Myocyte (in vitro differentiated cells): ENCODE data around the gene ORC4. TPM values are rescaled to one million over a fixed set of nuclear protein-coding genes. Genes with fewer than 3 reads are reported as not detected.

ENCODE experiments used
- DNase-seq: peaks from one replicate; pipeline ENCODE4 v3.0.0-alpha.2; 2012; ENCODE audit warnings: low read depth
- total RNA-seq: library from RNA; depleted of rRNA; stranded (reverse); fragments of >200 nt; gene quantifications from 2 replicates; pipeline ENCODE4 v1.2.3, GENCODE V29; 2014

The ORC4 gene
- total RNA-seq, 1 donor from 2014 or later: 50.0 TPM

DNA sequence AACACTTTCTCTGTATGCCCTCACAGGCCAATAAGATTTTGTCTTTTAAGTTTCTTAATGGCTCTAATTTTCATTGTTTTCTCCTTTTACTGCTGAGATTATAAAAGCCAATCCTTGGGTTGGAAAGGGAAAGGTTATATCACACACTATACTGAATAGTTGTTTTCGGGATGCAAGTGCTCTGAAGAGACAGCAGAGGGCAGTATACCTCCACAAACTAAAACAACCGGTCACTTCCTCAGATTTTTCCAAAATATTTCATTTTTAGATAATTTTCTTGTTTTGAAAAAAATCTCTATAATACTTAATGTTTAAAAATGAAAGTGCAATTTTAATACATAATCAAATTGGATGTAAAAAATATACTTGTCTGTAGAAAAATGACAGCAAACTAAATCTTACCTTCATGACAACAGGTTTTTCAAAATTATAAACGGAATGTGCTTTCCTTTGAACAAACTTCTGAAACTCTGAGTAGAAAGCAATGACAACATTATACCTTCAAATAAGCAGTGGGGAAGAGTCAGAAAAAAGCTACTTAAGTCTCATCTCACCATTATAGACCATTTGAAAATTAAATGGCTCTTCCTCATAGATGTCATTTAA is 82.7 kb downstream of the ORC4 start:
- peak; percentile 45 for DNase-seq

DNA sequence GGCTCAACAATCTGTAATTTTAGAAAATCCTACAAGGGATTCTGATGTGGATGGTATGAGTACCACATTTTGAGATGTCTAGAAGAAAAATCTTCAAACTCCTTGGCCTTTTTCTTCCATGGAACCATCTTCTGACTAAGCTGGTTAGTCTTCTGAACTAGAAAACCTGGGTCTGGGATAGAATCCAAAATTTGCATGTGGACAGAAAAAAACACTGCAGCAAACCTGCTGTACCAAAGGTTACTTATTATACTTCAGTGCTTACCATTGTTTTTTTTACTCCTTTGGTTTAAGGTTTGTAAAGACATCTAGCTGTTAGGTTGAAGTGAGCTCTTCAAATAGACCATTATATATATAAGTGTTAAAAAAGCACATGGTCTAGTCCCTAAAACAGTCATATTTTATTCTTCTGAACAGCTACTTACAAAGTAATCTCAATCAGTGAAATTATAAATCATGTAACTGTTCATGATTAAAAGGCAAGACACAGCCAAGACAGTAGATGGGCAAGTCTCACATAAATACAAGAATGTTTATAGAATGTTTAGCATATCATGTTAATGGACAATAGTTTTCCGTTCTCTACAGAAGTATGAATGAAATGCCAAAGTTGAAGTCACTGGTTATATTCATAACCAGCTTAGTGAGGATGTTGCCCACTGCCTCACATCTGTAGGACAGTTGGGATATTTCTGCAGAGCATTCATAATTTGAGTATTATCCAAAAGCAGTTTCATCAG is 85.5 kb downstream of the ORC4 start:
- no peak for DNase-seq

- no peak for DNase-seq
Measured at GRCh38 chr2:147933931-147934330, 86.6 kb downstream of the ORC4 start.

DNA sequence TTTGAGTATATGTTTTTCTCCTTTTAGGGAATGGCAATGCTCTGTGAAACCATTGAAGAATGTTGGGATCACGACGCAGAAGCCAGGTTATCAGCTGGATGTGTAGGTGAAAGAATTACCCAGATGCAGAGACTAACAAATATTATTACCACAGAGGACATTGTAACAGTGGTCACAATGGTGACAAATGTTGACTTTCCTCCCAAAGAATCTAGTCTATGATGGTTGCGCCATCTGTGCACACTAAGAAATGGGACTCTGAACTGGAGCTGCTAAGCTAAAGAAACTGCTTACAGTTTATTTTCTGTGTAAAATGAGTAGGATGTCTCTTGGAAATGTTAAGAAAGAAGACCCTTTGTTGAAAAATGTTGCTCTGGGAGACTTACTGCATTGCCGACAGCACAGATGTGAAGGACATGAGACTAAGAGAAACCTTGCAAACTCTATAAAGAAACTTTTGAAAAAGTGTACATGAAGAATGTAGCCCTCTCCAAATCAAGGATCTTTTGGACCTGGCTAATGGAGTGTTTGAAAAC is 93.4 kb downstream of the ORC4 start:
- no peak for DNase-seq

GRCh38 chr2:147925886-147926285 is 94.7 kb downstream of the ORC4 start:
- no peak for DNase-seq

- no peak for DNase-seq
Measured at GRCh38 chr2:147924647-147925046, 95.9 kb downstream of the ORC4 start.

DNA sequence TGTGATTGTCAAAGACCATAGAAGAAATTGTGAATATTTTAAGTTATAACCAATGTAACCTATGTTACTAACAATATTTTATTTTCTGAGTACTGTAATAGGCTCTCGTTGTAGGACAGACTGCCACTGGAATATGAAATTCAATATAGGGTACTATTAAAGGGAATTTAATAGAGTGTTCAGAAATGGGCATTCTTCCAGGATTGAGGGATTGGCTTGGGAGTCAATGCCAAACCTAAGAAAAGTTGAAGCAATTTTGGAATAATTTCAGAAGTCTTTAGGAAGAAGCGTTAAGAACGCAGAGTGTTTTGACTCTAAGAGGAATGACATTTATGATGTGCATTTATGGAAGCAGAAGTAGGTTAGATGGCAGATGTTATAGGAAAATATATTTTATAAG is 96.7 kb downstream of the ORC4 start:
- peak; percentile 18 for DNase-seq

DNA sequence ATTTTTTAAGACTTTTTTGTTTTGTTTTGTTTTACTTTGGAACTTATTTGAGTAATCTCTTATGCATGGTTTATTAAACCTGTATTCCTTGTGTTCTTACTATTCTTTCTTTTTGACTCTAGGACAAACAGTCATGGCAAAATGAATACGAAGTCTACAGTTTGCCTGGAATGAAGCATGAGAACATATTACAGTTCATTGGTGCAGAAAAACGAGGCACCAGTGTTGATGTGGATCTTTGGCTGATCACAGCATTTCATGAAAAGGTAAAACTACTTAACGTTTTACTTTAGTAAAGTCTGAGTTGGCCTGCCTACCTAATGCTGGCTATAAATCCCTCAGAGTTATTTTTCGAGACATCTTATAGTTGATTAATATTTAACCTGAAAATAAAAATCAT is 103.4 kb downstream of the ORC4 start:
- no peak for DNase-seq

DNA sequence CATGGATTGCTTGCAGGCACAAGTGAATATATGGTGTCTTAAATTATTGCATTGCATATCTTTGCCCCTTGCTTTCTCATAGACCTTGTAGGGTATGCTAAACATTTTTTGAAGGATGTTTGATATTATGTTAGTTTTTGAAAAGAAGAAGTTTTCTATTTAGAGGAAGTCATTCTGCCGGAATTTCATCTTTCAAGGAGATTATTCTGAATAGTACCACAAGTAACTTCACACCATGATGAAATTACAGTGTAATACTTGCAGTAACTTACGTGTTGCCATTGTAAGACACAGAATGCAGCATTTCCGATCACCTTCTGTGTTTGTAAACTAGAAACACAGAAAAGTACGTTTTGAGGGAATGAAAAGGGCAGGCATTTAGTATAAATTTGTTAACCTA is 103.8 kb downstream of the ORC4 start:
- DNase-seq: no peak

- DNase-seq: no peak
Measured at GRCh38 chr2:147916067-147916466, 104.5 kb downstream of the ORC4 start.

- no peak for DNase-seq
Measured at GRCh38 chr2:147913701-147914480, 106.6 kb downstream of the ORC4 start.

GRCh38 chr2:147910990-147911473 is 109.5 kb downstream of the ORC4 start:
- DNase-seq: peak; percentile 73

GRCh38 chr2:147909178-147909577 is 111.4 kb downstream of the ORC4 start:
- no peak for DNase-seq

GRCh38 chr2:147904051-147904450 is 116.5 kb downstream of the ORC4 start:
- no peak for DNase-seq

DNA sequence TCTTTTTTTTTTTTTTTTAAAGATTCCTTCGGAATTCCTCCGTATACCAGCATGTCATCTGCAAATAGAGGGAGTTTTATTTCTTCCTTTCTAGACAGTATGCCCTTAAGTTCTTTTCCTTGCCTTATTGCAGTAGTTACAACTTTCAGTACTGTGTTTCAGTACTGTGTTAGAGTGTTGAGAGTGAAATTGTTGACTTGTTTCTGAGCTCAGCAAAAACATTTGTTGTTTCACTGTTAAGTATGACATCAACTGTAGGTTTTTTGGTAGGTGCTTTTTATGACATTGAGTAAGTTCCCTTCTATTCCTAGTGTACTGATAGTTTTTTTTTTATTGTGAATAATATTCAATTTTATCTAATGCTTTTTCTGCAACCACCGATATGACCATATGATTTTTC is 131.9 kb downstream of the ORC4 start:
- DNase-seq: no peak

- DNase-seq: no peak
Measured at GRCh38 chr2:147886136-147886535, 134.4 kb downstream of the ORC4 start.

DNA sequence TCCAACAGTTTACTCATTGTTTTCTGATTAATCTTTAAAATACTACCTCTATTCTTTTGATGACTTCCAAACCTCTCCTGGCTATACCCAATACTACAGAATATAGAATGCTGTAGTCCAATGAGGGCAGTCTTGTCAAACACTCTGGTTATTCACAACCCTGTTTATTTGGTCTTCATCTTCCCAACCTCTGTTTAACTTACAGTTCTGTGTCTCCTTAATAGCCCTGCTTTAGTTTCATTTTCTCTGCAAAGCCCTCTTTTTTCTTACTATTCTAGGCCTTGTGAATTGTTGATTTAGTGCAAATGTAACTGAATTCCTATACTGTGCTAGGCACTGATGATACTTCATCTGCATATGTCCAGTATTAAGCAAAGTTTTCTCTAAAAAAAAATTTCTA is 135.7 kb downstream of the ORC4 start:
- DNase-seq: no peak

- DNase-seq: no peak
Measured at GRCh38 chr2:147882631-147883030, 137.9 kb downstream of the ORC4 start.
